Measurements from ENCODE around the gene TNPO3.

Gene TNPO3

DNA sequence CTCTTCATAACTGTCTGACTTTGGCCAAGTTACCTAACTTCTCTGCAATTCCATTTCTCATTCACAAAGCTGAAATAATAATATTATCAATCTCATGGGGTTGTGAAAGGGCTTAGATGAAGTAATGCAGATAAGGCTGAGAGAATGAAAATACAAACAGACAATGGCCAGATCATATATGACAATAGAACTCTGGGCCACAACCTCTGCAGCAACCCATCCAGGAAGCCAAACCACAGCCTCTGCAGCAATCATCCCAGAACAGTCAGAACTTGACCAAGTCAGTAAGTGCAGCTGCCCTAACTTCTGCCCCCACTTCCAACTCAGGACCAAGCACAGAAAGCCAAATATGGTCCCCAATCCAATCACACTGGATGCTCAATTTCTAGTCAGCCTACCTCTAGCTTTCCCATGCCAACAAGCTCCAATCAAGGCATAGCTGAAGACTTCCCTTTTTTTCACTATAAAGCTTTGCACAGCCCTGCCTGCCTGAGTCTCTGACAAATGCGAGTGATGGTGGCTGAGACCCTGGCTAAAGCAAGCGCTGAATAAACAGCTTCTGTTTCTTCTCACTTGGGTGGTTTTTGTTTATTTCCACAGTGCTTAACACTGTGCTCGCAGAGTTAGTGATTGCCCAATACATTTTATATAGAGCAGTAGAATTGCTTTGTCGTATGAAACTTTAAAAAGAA, 34.8 kb upstream of the TNPO3 start:
- Histone ChIP-seq H3K27ac (ENCODE audit: low read depth, low read length) (no peak overlapping the region), H3K4me1 (ENCODE audit: control insufficient read depth, insufficient read depth, low read length, unreplicated experiment) (peaks cover 5% of the 10 kb centered on the region), H3K79me2 (ENCODE audit: control insufficient read depth, insufficient read depth, low read length, unreplicated experiment) (no peaks in the 10 kb centered on the region), H2AFZ (ENCODE audit: low read length, unreplicated experiment) (no peak overlapping the region), H3K4me3 (ENCODE audit: low read depth, low read length) (no peak overlapping the region), H3K36me3 (ENCODE audit: insufficient read depth, low read length) (no peaks in the 10 kb centered on the region), H3K27me3 (ENCODE audit: insufficient read depth, low read length) (no peaks in the 10 kb centered on the region; the same call in 1 of the 2 replicates)

DNA sequence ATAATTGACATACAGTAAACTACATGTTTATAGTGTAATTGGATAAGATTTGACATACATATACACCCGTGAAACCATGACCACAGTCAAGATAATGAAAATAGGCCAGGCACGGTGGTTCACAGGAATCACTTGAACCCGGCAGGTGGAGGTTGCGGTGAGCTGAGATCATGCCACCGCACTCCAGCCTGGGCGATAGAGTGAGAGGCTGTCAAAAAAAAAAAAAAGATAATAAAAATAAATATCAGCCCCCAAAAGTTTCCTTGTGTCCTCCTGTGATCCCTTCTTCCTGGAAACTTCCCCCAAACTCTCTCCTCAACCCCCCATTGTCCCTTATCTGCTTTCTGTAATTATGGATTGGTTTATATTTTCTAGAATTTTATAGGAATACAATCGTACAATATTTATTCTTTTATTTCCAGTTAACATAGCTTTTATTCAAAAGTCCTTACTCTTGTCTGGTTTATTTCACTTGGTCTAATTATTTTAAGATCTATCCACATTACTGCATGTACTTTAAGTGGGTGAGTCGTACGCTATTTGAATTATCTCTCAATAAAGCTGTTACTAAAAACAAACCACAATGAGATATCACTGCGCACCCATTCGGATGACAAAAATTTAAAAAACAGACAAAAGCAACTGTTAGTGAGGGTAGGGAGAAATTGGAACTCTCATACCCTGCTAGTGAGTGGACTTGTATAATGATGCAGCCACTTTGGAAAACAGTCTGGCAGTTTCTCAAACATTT, 30.1 kb upstream of the TNPO3 start:
- Histone ChIP-seq H3K4me1 (ENCODE audit: control insufficient read depth, insufficient read depth, low read length, unreplicated experiment) (peaks cover 5% of the 10 kb centered on the region), H3K27ac (ENCODE audit: low read depth, low read length) (no peak overlapping the region), H2AFZ (ENCODE audit: low read length, unreplicated experiment) (no peak overlapping the region), H3K27me3 (ENCODE audit: insufficient read depth, low read length) (peaks cover 3% of the 10 kb centered on the region), H3K79me2 (ENCODE audit: control insufficient read depth, insufficient read depth, low read length, unreplicated experiment) (no peaks in the 10 kb centered on the region), H3K36me3 (ENCODE audit: insufficient read depth, low read length) (no peaks in the 10 kb centered on the region), H3K4me3 (ENCODE audit: low read depth, low read length) (no peak overlapping the region)

DNA sequence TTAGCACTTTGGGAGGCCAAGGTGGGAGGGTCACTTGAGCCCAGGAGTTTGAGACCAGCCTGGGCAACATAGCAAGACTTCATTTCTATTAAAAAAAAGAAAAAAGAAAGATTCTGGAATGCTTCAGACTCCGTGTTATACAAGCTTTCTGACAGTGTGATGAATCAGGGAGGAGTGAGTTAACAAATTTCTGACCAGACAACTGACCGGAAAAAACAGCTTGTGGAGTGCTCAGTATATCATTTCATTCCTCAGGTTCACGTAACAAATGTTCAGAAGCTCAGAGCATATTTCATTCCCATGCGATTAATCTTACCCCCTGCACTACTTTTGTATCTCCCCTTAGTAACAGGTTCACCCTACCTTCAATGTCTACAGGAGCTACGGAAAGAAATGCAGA, 28.6 kb upstream of the TNPO3 start:
- Histone ChIP-seq H3K79me2 (ENCODE audit: control insufficient read depth, insufficient read depth, low read length, unreplicated experiment) (no peaks in the 10 kb centered on the region), H3K27me3 (ENCODE audit: insufficient read depth, low read length) (peaks cover 5% of the 10 kb centered on the region), H3K4me3 (ENCODE audit: low read depth, low read length) (no peak overlapping the region), H3K36me3 (ENCODE audit: insufficient read depth, low read length) (no peaks in the 10 kb centered on the region), H3K4me1 (ENCODE audit: control insufficient read depth, insufficient read depth, low read length, unreplicated experiment) (no peaks in the 10 kb centered on the region), H3K27ac (ENCODE audit: low read depth, low read length) (no peak overlapping the region), H2AFZ (ENCODE audit: low read length, unreplicated experiment) (no peak overlapping the region)

DNA sequence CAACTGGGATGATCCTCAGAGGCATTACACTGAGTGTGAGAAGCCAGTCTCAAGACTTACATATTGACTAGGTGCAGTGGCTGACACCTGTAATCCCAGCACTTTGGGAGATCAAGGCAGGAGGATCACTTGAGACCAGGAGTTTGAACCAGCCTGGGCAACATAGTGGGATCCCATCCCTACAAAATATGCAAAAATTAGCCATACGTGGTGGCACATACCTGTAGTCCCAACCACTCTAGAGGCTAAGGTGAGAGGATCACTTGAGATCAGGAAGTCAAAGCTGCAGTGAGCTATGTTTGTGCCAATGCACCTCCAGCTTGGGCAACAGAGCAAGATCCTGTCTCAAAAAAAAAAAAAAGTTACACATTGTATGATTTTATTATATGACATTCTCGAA, 23.5 kb upstream of the TNPO3 start:
- H2AFZ ChIP-seq (ENCODE audit: low read length, unreplicated experiment), result no peak overlapping the region
- H3K27ac ChIP-seq (ENCODE audit: low read depth, low read length), result no peak overlapping the region
- H3K27me3 ChIP-seq (ENCODE audit: insufficient read depth, low read length), result peaks cover 16% of the 10 kb centered on the region
- no peaks in the 10 kb centered on the region for H3K36me3 ChIP-seq (ENCODE audit: insufficient read depth, low read length)
- no peaks in the 10 kb centered on the region for H3K79me2 ChIP-seq (ENCODE audit: control insufficient read depth, insufficient read depth, low read length, unreplicated experiment)
- H3K4me1 ChIP-seq (ENCODE audit: control insufficient read depth, insufficient read depth, low read length, unreplicated experiment), result no peaks in the 10 kb centered on the region
- no peak overlapping the region for H3K4me3 ChIP-seq (ENCODE audit: low read depth, low read length)

DNA sequence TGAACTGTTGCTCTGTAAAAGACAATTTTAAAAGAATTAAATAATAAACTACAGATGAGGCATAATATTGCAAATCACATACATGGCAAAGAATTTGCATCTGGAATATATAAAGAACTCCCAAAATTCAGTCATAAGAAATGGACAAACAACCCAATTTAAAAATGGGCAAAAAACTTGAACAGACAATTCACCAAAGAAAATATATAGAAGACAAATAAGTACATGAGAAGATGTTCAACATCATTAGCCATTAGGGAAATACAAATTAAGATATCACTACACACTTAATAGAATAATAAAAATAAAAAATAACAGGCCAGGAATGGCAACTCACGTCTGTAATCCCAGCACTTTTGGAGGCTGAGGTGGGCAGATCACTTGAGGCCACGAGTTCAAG, 22.0 kb upstream of the TNPO3 start:
- H3K4me3 ChIP-seq (ENCODE audit: low read depth, low read length), result no peak overlapping the region
- H3K27me3 ChIP-seq (ENCODE audit: insufficient read depth, low read length), result peaks cover 16% of the 10 kb centered on the region
- H3K4me1 ChIP-seq (ENCODE audit: control insufficient read depth, insufficient read depth, low read length, unreplicated experiment), result no peaks in the 10 kb centered on the region
- H3K27ac ChIP-seq (ENCODE audit: low read depth, low read length), result no peak overlapping the region
- no peaks in the 10 kb centered on the region for H3K79me2 ChIP-seq (ENCODE audit: control insufficient read depth, insufficient read depth, low read length, unreplicated experiment)
- H2AFZ ChIP-seq (ENCODE audit: low read length, unreplicated experiment), result no peak overlapping the region
- no peaks in the 10 kb centered on the region for H3K36me3 ChIP-seq (ENCODE audit: insufficient read depth, low read length)

DNA sequence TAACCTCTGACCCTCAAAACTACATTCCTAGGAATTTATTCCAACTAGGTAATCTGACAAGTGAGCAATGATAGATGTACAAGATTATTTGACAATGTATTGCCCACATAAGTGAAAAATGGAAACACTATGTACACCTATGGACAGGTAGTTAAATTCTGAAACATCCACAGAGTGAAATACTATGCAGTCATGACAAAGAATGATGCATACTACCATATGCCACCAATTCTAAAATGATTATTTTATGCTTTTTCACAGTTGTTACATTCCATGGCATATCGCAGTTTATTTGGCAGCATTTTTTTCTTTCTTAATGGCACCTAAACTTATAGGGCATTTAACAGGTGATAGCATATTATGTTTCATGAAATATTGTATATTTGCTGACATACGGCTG, 20.1 kb upstream of the TNPO3 start:
- H2AFZ ChIP-seq (ENCODE audit: low read length, unreplicated experiment), result no peak overlapping the region
- no peaks in the 10 kb centered on the region for H3K4me1 ChIP-seq (ENCODE audit: control insufficient read depth, insufficient read depth, low read length, unreplicated experiment)
- H3K27ac ChIP-seq (ENCODE audit: low read depth, low read length), result no peak overlapping the region
- H3K4me3 ChIP-seq (ENCODE audit: low read depth, low read length), result no peak overlapping the region
- no peaks in the 10 kb centered on the region for H3K79me2 ChIP-seq (ENCODE audit: control insufficient read depth, insufficient read depth, low read length, unreplicated experiment)
- H3K36me3 ChIP-seq (ENCODE audit: insufficient read depth, low read length), result no peaks in the 10 kb centered on the region
- peaks cover 16% of the 10 kb centered on the region for H3K27me3 ChIP-seq (ENCODE audit: insufficient read depth, low read length)

DNA sequence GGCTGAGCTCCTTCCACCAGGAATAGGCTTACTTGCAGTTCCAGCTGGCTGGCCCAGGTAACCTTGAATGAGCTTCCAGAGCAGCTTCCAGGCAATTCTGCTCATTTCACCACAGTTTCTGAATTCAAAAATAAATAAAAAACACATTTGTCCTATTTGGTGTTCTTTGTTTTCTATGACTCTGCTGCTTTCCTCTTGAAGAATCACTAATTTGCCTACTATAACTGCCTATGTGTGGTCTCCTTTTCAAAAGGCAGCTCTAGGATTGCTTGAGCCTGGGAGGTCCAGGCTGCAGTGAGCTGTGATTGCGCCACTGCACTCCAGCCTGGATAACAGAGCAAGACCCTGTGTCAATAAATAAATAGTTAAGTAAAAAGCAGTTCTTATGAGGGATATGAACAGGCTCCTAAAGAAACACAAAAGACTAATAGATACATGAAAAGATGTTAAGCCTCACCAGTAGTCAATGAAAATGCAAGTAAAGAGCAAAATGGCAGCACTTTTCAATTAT, 19.5 kb upstream of the TNPO3 start:
- H2AFZ ChIP-seq (ENCODE audit: low read length, unreplicated experiment), result no peak overlapping the region
- H3K27ac ChIP-seq (ENCODE audit: low read depth, low read length), result no peak overlapping the region
- no peaks in the 10 kb centered on the region for H3K79me2 ChIP-seq (ENCODE audit: control insufficient read depth, insufficient read depth, low read length, unreplicated experiment)
- no peaks in the 10 kb centered on the region for H3K36me3 ChIP-seq (ENCODE audit: insufficient read depth, low read length)
- no peak overlapping the region for H3K4me3 ChIP-seq (ENCODE audit: low read depth, low read length)
- H3K27me3 ChIP-seq (ENCODE audit: insufficient read depth, low read length), result peaks cover 20% of the 10 kb centered on the region
- no peaks in the 10 kb centered on the region for H3K4me1 ChIP-seq (ENCODE audit: control insufficient read depth, insufficient read depth, low read length, unreplicated experiment)

DNA sequence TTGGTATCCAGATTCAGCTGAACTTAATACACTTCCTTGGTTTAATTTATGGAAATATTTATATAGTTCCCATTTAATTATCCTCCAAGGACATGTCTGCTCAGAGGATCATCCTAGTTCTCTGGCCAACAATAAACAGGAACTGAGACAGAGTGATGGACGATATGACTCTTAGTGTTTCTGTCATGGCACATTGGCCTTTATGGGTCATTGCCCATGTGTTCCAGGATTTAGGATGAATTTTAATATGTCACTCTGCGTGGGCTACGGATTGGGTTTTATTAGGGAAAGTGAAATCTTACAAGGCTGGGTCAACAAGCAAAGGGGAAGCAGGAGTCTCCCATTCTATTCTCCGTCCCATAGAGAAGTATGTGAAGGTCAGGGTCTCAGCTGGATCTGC, 18.8 kb upstream of the TNPO3 start:
- Histone ChIP-seq H3K27ac (ENCODE audit: low read depth, low read length) (no peak overlapping the region), H3K27me3 (ENCODE audit: insufficient read depth, low read length) (peaks cover 22% of the 10 kb centered on the region), H3K79me2 (ENCODE audit: control insufficient read depth, insufficient read depth, low read length, unreplicated experiment) (no peaks in the 10 kb centered on the region), H3K4me3 (ENCODE audit: low read depth, low read length) (no peak overlapping the region), H3K4me1 (ENCODE audit: control insufficient read depth, insufficient read depth, low read length, unreplicated experiment) (no peaks in the 10 kb centered on the region), H2AFZ (ENCODE audit: low read length, unreplicated experiment) (no peak overlapping the region), H3K36me3 (ENCODE audit: insufficient read depth, low read length) (no peaks in the 10 kb centered on the region)

DNA sequence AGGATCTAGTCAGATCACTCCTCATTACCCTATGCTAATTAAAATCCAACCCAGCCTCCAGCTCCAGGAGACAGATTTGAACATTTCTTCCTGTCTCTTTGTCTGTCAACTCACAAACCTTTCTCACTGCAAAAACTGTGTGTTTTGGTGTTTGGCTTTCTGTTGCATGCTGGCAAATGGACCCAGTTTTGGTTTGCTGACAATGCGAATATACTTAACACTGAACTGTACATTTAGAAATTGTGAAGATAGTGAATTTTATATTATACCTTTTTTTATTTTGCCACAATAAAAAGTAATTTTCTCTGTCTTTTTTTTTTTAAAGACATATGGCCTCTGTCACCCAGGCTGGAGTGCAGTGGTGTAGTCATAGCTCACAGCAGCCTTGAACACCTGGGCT, 18.3 kb upstream of the TNPO3 start:
- H3K4me3 ChIP-seq (ENCODE audit: low read depth, low read length), result no peak overlapping the region
- H3K27me3 ChIP-seq (ENCODE audit: insufficient read depth, low read length), result peaks cover 18% of the 10 kb centered on the region
- H2AFZ ChIP-seq (ENCODE audit: low read length, unreplicated experiment), result no peak overlapping the region
- H3K27ac ChIP-seq (ENCODE audit: low read depth, low read length), result no peak overlapping the region
- H3K79me2 ChIP-seq (ENCODE audit: control insufficient read depth, insufficient read depth, low read length, unreplicated experiment), result no peaks in the 10 kb centered on the region
- H3K4me1 ChIP-seq (ENCODE audit: control insufficient read depth, insufficient read depth, low read length, unreplicated experiment), result no peaks in the 10 kb centered on the region
- no peaks in the 10 kb centered on the region for H3K36me3 ChIP-seq (ENCODE audit: insufficient read depth, low read length)

DNA sequence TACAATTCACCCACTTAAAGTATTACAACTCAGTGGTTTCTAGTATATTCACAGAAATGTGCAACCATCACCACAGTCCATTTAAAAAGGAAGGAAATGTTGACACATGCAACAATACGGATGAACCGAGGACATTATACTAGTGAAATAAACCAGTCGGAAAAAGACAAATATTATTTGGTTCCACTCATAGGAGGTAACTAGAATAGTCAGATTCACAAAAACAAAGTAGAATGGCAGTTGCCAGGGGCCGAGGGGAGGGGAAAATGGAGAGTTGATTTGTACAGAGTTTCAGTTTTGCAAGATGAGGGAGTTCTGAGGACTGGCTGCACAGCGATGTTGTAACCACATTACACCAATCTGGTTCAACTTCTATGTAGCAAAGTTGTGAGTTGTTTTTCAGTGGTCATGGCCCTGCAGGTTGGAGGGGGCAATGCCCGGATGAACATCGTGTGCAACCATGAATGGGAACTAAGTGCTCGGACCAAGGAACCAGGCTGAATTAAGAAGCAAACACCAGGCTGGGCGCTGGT, 17.6 kb upstream of the TNPO3 start:
- no peaks in the 10 kb centered on the region for H3K4me1 ChIP-seq (ENCODE audit: control insufficient read depth, insufficient read depth, low read length, unreplicated experiment)
- H3K79me2 ChIP-seq (ENCODE audit: control insufficient read depth, insufficient read depth, low read length, unreplicated experiment), result no peaks in the 10 kb centered on the region
- H3K27ac ChIP-seq (ENCODE audit: low read depth, low read length), result no peak overlapping the region
- H3K36me3 ChIP-seq (ENCODE audit: insufficient read depth, low read length), result no peaks in the 10 kb centered on the region
- H3K27me3 ChIP-seq (ENCODE audit: insufficient read depth, low read length), result peaks cover 18% of the 10 kb centered on the region
- no peak overlapping the region for H3K4me3 ChIP-seq (ENCODE audit: low read depth, low read length)
- H2AFZ ChIP-seq (ENCODE audit: low read length, unreplicated experiment), result no peak overlapping the region

DNA sequence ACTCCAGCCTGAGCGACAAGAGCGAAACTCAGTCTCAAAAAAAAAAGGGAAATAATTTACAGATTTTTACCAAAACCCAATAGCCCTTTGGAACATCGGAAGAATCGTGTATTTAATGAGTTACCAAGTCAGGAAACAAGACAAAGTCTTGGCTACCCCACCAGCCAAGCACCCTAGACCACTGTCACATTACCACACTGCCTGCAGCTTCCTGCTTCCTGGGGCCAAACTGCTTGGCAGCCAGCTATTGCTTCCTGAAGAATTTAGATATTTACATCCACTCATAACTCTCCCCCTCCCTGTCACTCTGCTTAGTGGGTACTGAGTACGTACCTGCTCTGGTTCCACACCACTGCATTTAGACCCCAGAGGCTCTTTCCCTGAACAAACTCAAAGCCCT, 14.1 kb upstream of the TNPO3 start:
- no peaks in the 10 kb centered on the region for H3K79me2 ChIP-seq (ENCODE audit: control insufficient read depth, insufficient read depth, low read length, unreplicated experiment)
- no peaks in the 10 kb centered on the region for H3K36me3 ChIP-seq (ENCODE audit: insufficient read depth, low read length)
- peaks cover 8% of the 10 kb centered on the region for H3K4me1 ChIP-seq (ENCODE audit: control insufficient read depth, insufficient read depth, low read length, unreplicated experiment)
- no peak overlapping the region for H3K27ac ChIP-seq (ENCODE audit: low read depth, low read length)
- H3K4me3 ChIP-seq (ENCODE audit: low read depth, low read length), result no peak overlapping the region
- H2AFZ ChIP-seq (ENCODE audit: low read length, unreplicated experiment), result no peak overlapping the region
- peaks cover 6% of the 10 kb centered on the region; the same call in 1 of the 2 replicates for H3K27me3 ChIP-seq (ENCODE audit: insufficient read depth, low read length)

Measured in ACC112 (cell line).